HUES6 (cell line): Measurements from ENCODE around the gene GABRR2.

Experiments
- H3K27ac ChIP-seq: 2 replicates; pipeline ENCODE4 v1.7.0; 2013; ENCODE audit warnings: low read depth, mild to moderate bottlenecking, low read length, inconsistent platforms
- H3K27me3 ChIP-seq: 2 replicates; pipeline ENCODE4 v1.6.1; 2013; ENCODE audit warnings: low read length; ENCODE audit not compliant: control insufficient read depth, insufficient read depth
- H3K36me3 ChIP-seq: 2 replicates; pipeline ENCODE4 v1.6.1; 2013; ENCODE audit warnings: low read length; ENCODE audit not compliant: control insufficient read depth, insufficient read depth
- H3K4me1 ChIP-seq: 2 replicates; pipeline ENCODE4 v1.6.1; 2013; ENCODE audit warnings: low read length; ENCODE audit not compliant: control insufficient read depth, insufficient read depth
- H3K4me3 ChIP-seq: 2 replicates; pipeline ENCODE4 v1.5.1; 2013; ENCODE audit warnings: low read depth, low read length
- H3K9ac ChIP-seq: one replicate; pipeline ENCODE4 v1.6.1; 2013; ENCODE audit warnings: mild to moderate bottlenecking, low read length
- H3K9me3 ChIP-seq: 2 replicates; pipeline ENCODE4 v1.6.1; 2013; ENCODE audit warnings: low read depth, low read length; ENCODE audit not compliant: control insufficient read depth, insufficient read depth

Gene GABRR2

DNA sequence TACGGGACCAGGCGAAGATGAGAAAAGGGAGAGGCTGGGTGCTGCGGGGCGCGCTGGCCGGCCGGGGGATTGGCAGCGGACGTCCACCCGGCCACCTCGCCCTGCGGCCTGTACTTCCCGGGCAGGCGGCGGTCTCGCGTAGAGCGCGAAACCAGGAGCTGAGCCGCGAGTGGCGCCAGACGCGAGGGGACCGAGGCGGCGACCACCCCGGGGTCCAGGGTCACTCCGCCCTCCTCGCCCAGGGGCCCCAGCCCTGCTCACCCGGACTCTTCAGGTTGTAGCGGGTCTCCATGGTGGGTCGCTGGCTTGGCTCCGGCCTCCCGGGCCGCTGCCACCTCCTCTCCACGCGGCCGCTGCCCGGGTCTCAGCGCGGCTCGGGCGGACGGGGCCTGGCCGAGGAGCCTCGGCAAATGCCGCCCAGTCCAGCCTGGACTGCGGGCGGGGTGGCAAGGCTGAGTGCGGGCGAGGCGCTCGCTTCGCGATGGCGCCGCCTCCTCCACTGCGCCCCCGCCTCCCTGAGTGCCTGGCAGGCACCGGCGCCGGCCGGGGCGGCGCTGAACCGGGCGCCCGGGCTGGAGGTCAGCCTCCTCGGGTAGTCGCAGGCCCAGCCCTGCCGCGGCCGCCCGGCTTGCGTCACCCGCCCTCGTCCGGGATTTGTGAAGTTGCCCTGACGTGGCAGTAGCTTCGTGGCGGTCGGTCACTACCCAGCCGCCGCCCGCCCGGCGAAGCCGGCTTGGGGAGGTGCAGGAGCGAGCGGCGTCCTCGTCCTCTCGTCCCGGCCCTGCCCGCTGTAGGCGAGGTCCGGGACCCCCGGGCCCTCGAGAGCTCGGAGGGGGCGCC lies 37.4 kb upstream of the GABRR2 start, which contains the start of gene UBE2J1:
Gene UBE2J1, minus strand, starts transcription at position 445 of the 840 bp plus-strand sequence. Its CDS starts 153 bp downstream, at position 292.
- Histone ChIP-seq H3K4me1 (peaks cover 24% of the 10 kb centered on the region; the same call in 1 of the 2 replicates), H3K27ac (peak within 1 kb of the TSS; percentile 36; the same call in 1 of the 2 replicates), H3K27me3 (peaks cover 5% of the 10 kb centered on the region; the same call in 1 of the 2 replicates)

DNA sequence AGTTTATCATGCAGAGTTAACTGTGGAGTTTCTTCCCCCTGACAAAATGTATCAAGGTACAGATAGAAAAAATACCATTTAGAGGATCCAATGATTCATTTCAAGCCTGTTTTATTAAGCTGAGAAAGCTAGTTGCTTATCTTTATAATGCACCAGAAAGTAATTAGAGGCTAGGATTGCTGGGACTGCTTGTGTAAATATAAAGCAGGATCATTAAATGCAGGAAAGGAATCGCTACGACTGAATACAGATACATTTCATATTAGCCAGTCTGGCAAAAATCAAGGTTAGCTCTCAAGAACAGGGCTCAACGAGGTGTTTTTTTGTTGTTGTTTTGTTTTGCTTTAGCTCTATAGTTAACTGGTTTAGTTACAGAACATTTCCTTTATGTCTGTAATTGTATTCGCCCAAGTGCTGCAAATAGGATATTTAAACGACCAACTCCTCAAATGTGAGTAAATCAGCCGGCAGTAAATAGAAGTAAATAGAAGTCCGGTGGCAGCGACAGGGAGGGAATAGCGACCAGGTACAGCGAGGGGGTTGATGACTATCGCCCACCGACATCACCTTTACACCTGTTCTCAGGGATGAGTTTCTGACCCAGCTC lies 36.7 kb upstream of the GABRR2 start:
- no peaks in the 10 kb centered on the region for H3K36me3 ChIP-seq
- peak overlapping the region; percentile 68 for H3K4me3 ChIP-seq
- H3K9me3 ChIP-seq = no peaks in the 10 kb centered on the region
- H3K27ac ChIP-seq = no peak overlapping the region
- H3K4me1 ChIP-seq = peaks cover 31% of the 10 kb centered on the region
- H3K9ac ChIP-seq = peak overlapping the region; percentile 97
- H3K27me3 ChIP-seq = peaks cover 5% of the 10 kb centered on the region; the same call in 1 of the 2 replicates

More for the DNA sequence above, 37.4 kb upstream of the GABRR2 start, which contains the start of gene UBE2J1:
- peak within 1 kb of the TSS; percentile 68 for H3K4me3 ChIP-seq
- H3K9me3 ChIP-seq = no peaks in the 10 kb centered on the region
- no peaks in the 10 kb centered on the region for H3K36me3 ChIP-seq
- H3K9ac ChIP-seq = peak within 1 kb of the TSS; percentile 97

DNA sequence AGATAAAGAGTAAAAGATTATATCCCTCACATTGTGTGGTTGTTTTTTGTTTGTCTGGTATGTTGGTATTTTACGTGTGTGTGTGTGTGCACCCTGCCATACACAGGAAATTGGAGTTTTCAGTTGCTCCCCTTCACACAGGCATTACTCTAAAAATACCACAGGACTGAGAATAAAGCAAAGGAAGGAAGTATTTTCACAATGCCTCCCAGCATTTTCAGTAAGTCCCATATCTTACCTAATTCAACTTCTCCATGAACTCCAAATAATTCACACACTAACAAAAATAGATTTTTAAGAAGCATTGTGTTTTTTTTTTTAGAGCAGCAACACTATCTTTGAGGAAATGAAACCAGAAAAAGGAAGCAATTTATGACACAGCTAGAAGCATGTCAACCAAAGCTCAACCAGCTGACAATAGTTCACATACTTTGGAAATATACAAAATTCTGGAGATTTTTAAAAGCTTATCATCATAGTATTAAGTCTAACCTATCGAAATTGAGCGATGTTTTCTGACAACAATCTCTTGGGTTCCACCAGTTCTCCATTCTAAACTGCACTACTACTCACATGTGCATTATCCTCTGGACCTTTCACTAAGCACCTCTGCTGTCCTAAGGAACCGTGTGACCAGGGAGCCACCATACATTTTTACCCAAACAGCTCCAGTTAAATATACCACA lies 35.3 kb upstream of the GABRR2 start:
- H3K4me3 ChIP-seq = no peak overlapping the region
- H3K27me3 ChIP-seq = peaks cover 5% of the 10 kb centered on the region; the same call in 1 of the 2 replicates
- H3K27ac ChIP-seq = no peak overlapping the region
- H3K9me3 ChIP-seq = no peaks in the 10 kb centered on the region
- H3K36me3 ChIP-seq = no peaks in the 10 kb centered on the region
- H3K9ac ChIP-seq = no peak overlapping the region
- H3K4me1 ChIP-seq = peaks cover 39% of the 10 kb centered on the region

DNA sequence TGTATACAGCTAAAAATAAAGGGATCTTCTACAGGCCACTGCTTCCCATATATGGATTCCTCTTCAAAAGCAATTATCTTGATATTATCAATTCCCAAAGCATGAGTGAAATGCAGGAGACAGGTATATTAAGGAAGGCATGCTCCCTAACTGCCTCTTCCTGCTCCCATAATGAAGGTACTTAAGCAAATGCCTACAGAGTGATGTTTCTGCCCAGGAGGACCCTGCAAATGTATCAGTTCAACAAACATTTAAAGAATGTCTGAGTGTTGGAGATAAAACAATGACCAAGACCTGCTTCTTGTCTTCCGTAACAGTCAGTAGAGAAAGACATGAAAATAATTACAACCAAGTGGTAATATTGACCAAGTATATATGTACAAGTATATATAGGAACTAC lies 33.3 kb upstream of the GABRR2 start:
- no peaks in the 10 kb centered on the region for H3K36me3 ChIP-seq
- H3K4me3 ChIP-seq = no peak overlapping the region; the same call in 1 of the 2 replicates
- H3K9me3 ChIP-seq = no peaks in the 10 kb centered on the region
- peaks cover 39% of the 10 kb centered on the region for H3K4me1 ChIP-seq
- peak overlapping the region; percentile 58; the same call in 1 of the 2 replicates for H3K27ac ChIP-seq
- H3K27me3 ChIP-seq = peaks cover 5% of the 10 kb centered on the region; the same call in 1 of the 2 replicates
- H3K9ac ChIP-seq = peak overlapping the region; percentile 30

DNA sequence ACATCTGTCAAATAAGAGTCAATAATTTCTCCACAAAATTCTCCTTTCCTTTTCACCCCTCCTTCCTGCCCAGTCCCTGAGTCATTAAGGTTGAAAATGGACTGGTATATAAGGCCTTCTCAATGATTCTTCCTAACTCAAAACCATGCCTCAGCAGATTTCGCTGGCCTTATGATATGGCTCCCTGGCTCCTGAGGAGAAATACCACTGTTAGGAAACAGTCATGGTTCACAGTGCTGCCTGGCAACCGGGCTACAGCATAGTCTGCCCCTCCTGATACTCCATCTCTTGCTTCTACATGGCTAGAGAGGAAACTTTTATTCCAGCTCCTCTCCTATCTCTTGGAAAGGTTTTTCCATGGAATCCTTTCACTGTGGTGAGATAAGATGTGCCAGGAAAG lies 32.7 kb upstream of the GABRR2 start:
- H3K4me1 ChIP-seq = peaks cover 39% of the 10 kb centered on the region

DNA sequence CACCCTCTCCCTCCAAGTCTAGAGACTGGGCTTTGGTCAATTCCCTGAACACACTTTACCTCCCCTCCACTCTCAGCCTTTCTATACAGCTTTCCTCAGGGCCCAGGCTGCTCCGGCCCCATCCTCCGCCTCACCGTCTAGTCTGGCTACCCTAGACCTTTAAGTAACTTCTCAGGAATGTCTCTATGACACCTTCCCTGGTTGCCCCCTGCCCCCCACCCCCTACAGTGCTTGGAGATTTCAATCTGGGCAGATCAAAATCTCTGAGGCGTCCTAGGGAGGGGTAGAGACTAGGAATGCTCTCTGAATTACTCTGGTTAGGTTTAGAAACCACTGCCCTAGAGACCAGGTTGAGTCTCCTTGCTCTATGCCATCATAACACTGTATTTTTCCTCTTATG lies 31.3 kb upstream of the GABRR2 start:
- peaks cover 2% of the 10 kb centered on the region; the same call in 1 of the 2 replicates for H3K27me3 ChIP-seq
- H3K4me3 ChIP-seq = no peak overlapping the region
- H3K9ac ChIP-seq = no peak overlapping the region
- peaks cover 34% of the 10 kb centered on the region for H3K4me1 ChIP-seq
- H3K27ac ChIP-seq = no peak overlapping the region
- peaks cover 6% of the 10 kb centered on the region for H3K36me3 ChIP-seq
- H3K9me3 ChIP-seq = no peaks in the 10 kb centered on the region

More for the DNA sequence above, 32.7 kb upstream of the GABRR2 start:
- H3K9ac ChIP-seq = peak overlapping the region; percentile 30
- peak overlapping the region; percentile 58; the same call in 1 of the 2 replicates for H3K27ac ChIP-seq
- no peaks in the 10 kb centered on the region for H3K36me3 ChIP-seq
- H3K9me3 ChIP-seq = no peaks in the 10 kb centered on the region
- peaks cover 5% of the 10 kb centered on the region; the same call in 1 of the 2 replicates for H3K27me3 ChIP-seq
- no peak overlapping the region; the same call in 1 of the 2 replicates for H3K4me3 ChIP-seq

DNA sequence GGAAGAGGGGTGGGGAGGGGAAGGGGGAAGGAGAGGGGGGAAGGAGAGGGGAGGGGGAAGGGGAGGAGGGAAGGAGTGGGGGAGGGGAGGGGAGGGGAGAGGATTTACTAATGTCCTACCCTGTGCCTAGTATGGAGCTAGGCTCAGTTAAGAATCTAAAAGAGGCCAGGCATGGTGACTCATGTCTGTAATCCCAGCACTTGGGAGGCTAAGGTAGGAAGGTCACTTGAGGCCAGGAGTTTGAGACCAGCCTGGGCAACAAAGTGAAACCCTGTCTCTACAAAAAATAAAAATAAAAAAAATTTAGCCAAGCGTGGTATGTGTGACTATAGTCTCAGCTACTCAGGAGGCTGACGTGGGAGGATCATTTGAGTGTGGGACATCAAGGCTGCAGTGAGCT lies 24.5 kb upstream of the GABRR2 start:
- H3K27me3 ChIP-seq = no peaks in the 10 kb centered on the region
- no peaks in the 10 kb centered on the region for H3K9me3 ChIP-seq
- no peak overlapping the region for H3K9ac ChIP-seq
- no peaks in the 10 kb centered on the region; the same call in 1 of the 2 replicates for H3K4me1 ChIP-seq
- peaks cover 18% of the 10 kb centered on the region for H3K36me3 ChIP-seq
- H3K4me3 ChIP-seq = no peak overlapping the region
- no peak overlapping the region for H3K27ac ChIP-seq

DNA sequence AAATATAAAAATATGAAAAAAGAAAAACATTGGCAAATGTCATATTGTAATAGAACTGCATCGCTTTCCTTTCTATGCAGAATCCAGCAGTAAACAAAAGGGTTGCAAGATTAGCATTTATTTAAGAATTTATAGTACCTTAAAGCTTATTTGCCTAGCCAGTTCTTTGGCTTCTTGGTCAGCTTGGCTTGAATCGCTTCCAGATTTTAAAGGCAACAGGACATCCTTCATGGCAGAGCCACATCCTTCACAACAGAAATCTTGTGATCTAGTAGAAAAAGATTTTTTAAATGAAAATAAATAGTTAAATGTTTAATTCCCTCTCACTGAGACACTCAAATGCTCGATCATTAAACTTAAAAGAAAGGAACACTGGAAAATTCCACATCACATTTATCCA lies 20.1 kb upstream of the GABRR2 start:
- peaks cover 11% of the 10 kb centered on the region for H3K36me3 ChIP-seq
- no peak overlapping the region for H3K9ac ChIP-seq

DNA sequence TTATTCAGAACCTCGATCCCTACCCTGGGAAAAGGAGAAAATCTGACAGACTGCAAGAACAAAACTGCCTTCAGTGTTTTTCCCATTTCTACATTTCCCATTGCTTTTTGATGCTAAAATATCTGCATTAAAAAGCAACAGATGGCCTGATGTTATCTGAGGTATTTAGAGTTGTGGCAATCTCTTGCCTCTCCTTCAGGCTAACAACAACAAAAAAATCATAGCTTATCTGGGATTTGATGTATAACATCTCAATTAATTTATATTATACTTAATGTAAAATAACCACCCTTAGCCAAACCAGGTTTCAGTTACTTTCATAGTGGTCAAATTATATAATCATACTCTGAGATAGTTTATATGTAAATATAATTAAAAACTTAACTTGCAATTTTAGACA lies 15.8 kb upstream of the GABRR2 start:
- Histone ChIP-seq H3K27me3 (no peaks in the 10 kb centered on the region), H3K9me3 (no peaks in the 10 kb centered on the region), H3K27ac (no peak overlapping the region), H3K36me3 (peaks cover 13% of the 10 kb centered on the region), H3K9ac (no peak overlapping the region), H3K4me1 (no peaks in the 10 kb centered on the region), H3K4me3 (no peak overlapping the region)

More for the DNA sequence above, 20.1 kb upstream of the GABRR2 start:
- Histone ChIP-seq H3K4me3 (no peak overlapping the region), H3K9me3 (no peaks in the 10 kb centered on the region), H3K4me1 (no peaks in the 10 kb centered on the region), H3K27ac (no peak overlapping the region), H3K27me3 (no peaks in the 10 kb centered on the region)

DNA sequence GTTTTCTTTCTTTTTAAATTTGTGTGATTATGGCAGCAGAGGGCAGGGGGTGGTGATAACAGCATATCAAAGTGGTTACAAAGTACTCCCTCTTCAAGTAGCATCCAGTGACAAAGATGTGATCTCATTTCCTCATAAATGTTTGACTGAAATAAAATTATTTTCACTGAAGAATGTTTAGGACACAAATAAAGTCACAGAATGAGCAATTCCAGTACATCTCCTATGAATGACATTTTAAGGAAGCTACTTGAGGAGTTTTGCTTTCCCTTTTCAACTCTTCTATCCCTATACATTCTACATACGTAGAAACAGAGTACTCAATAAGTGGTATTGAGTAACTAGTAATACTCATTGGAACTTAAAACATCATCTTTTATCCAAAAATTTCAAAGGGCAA lies 13.9 kb upstream of the GABRR2 start:
- H3K27me3 ChIP-seq = no peaks in the 10 kb centered on the region
- H3K9ac ChIP-seq = no peak overlapping the region
- no peak overlapping the region for H3K4me3 ChIP-seq
- peaks cover 7% of the 10 kb centered on the region for H3K36me3 ChIP-seq
- no peak overlapping the region for H3K27ac ChIP-seq
- no peaks in the 10 kb centered on the region for H3K9me3 ChIP-seq
- H3K4me1 ChIP-seq = no peaks in the 10 kb centered on the region
